K562 (cell line): ENCODE results near the gene CASP9.

Experiments used
- EGR1 ChIP-seq: fragments of 450-650 bp; conservative IDR thresholded peaks from 2 replicates; pipeline ENCODE4 v1.6.1; 2017; ENCODE audit warnings: mild to moderate bottlenecking
- KAT2B ChIP-seq: IDR thresholded peaks from one replicate; pipeline ENCODE4 v1.6.1; 2012; ENCODE audit warnings: low read depth, mild to moderate bottlenecking, control low read depth, inconsistent platforms, low read length, moderate library complexity
- SAP30 ChIP-seq: fragments of 200-600 bp; sonication (generic); IDR thresholded peaks from 2 replicates; pipeline ENCODE4 v1.6.1; 2012; ENCODE audit warnings: borderline replicate concordance, low read depth, mild to moderate bottlenecking, moderate library complexity, low read length, control low read depth, inconsistent platforms; ENCODE audit not compliant: insufficient read depth, poor library complexity, severe bottlenecking
- SMC3 ChIP-seq: conservative IDR thresholded peaks from 2 replicates; pipeline ENCODE4 v1.6.1; 2011; ENCODE audit warnings: low read depth, low read length, improper control_type of control experiment; ENCODE audit not compliant: insufficient read depth
- TEAD2 ChIP-seq: fragments of 450-650 bp; IDR thresholded peaks from 2 replicates; pipeline ENCODE4 v1.6.1; 2016; ENCODE audit warnings: missing genetic modification characterization, control low read depth, missing compliant biosample characterization
- USF1 ChIP-seq: sonication (generic); formaldehyde crosslinking; IDR thresholded peaks from 2 replicates; pipeline ENCODE4 v1.9.0; 2022; ENCODE audit warnings: mild to moderate bottlenecking, missing genetic modification reagents
- TF ChIP-seq, protein P1 (sequence below), 3 experiments: IDR thresholded peaks in 2 of 3; conservative IDR thresholded peaks in 1 of 3; 2 replicates each; pipeline ENCODE4 v1.5.1; 2011 to 2012; ENCODE audit warnings: low read length in 3 of 3, mild to moderate bottlenecking in 3 of 3, control low read depth in 2 of 3, improper control_type of control experiment in 1 of 3, inconsistent platforms in 1 of 3, low read depth in 1 of 3, mixed read lengths in 1 of 3, moderate library complexity in 1 of 3; ENCODE audit not compliant: insufficient read depth in 2 of 3
- TF ChIP-seq, protein P2 (sequence below): sonication (generic); formaldehyde crosslinking; IDR thresholded peaks from 2 replicates; pipeline ENCODE4 v1.4.0; 2020; ENCODE audit warnings: mild to moderate bottlenecking, missing genetic modification reagents
- TF ChIP-seq, protein P3 (sequence below): sonication (generic); formaldehyde crosslinking; IDR thresholded peaks from 2 replicates; pipeline ENCODE4 v1.8.1; 2022; ENCODE audit warnings: missing genetic modification reagents

DNA sequence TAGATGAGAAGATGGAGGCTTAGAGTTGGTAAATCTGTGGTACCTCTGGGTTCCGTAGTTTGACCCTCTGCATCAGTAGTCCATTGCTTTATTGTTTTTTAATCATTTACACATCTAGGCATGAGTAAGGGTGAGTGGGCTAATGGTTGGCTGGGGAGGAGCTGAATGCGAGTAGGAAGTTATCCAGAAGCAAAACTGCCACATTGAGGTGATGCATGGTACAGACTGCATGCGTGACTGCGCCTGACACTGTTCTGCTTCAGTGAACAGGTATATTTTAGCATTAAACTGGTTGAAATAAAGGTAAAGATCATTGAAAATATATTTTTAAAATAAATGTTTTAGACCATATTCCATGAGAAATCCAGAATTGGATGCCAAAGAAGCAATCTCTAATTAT lies 7.0 kb upstream of the CASP9 start:
- TF ChIP-seq, protein P1, sequence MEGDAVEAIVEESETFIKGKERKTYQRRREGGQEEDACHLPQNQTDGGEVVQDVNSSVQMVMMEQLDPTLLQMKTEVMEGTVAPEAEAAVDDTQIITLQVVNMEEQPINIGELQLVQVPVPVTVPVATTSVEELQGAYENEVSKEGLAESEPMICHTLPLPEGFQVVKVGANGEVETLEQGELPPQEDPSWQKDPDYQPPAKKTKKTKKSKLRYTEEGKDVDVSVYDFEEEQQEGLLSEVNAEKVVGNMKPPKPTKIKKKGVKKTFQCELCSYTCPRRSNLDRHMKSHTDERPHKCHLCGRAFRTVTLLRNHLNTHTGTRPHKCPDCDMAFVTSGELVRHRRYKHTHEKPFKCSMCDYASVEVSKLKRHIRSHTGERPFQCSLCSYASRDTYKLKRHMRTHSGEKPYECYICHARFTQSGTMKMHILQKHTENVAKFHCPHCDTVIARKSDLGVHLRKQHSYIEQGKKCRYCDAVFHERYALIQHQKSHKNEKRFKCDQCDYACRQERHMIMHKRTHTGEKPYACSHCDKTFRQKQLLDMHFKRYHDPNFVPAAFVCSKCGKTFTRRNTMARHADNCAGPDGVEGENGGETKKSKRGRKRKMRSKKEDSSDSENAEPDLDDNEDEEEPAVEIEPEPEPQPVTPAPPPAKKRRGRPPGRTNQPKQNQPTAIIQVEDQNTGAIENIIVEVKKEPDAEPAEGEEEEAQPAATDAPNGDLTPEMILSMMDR (IDR thresholded peaks at IDR 0.05 in 2 of 3, conservative IDR thresholded peaks at IDR 0.05 in 1 of 3; ENCODE audit: insufficient read depth in 2 of 3, low read depth in 1 of 3, low read length in 3 of 3): no peak
- TF ChIP-seq KAT2B (no peak), SMC3 (no peak), EGR1 (no peak), SAP30 (no peak), USF1 (no peak), TEAD2 (no peak)
- TF ChIP-seq, protein P2, sequence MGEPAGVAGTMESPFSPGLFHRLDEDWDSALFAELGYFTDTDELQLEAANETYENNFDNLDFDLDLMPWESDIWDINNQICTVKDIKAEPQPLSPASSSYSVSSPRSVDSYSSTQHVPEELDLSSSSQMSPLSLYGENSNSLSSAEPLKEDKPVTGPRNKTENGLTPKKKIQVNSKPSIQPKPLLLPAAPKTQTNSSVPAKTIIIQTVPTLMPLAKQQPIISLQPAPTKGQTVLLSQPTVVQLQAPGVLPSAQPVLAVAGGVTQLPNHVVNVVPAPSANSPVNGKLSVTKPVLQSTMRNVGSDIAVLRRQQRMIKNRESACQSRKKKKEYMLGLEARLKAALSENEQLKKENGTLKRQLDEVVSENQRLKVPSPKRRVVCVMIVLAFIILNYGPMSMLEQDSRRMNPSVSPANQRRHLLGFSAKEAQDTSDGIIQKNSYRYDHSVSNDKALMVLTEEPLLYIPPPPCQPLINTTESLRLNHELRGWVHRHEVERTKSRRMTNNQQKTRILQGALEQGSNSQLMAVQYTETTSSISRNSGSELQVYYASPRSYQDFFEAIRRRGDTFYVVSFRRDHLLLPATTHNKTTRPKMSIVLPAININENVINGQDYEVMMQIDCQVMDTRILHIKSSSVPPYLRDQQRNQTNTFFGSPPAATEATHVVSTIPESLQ (CRISPR knock-in tag): no peak
- TF ChIP-seq, protein P3, sequence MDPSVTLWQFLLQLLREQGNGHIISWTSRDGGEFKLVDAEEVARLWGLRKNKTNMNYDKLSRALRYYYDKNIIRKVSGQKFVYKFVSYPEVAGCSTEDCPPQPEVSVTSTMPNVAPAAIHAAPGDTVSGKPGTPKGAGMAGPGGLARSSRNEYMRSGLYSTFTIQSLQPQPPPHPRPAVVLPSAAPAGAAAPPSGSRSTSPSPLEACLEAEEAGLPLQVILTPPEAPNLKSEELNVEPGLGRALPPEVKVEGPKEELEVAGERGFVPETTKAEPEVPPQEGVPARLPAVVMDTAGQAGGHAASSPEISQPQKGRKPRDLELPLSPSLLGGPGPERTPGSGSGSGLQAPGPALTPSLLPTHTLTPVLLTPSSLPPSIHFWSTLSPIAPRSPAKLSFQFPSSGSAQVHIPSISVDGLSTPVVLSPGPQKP (CRISPR knock-in tag): no peak
